H1 (cell line): Measurements from ENCODE around the gene COIL. TPM values are rescaled to one million over a fixed set of nuclear protein-coding genes. Genes with fewer than 3 reads are reported as not detected.

Experiments used
- CTCF ChIA-PET: fragments of 300-600 bp; sonication (Branson Sonifier 250); formaldehyde crosslinking; loops from one replicate; lab custom pipeline; 2021; ENCODE audit not compliant: partially characterized antibody; lab: Charles Lee
- POLR2A ChIA-PET: fragments of 300-600 bp; sonication (Branson Sonifier 250); formaldehyde crosslinking; loops from one replicate; lab custom pipeline; 2021; ENCODE audit warnings: inconsistent platforms; ENCODE audit not compliant: partially characterized antibody; lab: Charles Lee
- DNase-seq, 2 experiments: peaks; one replicate each; pipeline versions ENCODE4 v3.0.0 to v3.0.0-alpha.2; 2010 to 2022; ENCODE audit warnings: low spot score in 2 of 2, low read depth in 1 of 2, mixed read lengths in 1 of 2
- FAIRE-seq: peaks from 2 replicates; lab custom pipeline; 2011; peaks lifted over from hg19 to GRCh38; lab: Jason Lieb, UNC
- H2AFZ ChIP-seq: 2 replicates; pipeline ENCODE4 v1.8.1; 2012; ENCODE audit warnings: low read length, inconsistent platforms
- H2AK5ac ChIP-seq: 2 replicates; pipeline ENCODE4 v1.6.1; 2013; ENCODE audit warnings: low read depth, low read length
- H2BK120ac ChIP-seq: replicated peaks from 2 replicates; pipeline ENCODE3; 2013; ENCODE audit warnings: low read depth, low read length, inconsistent platforms
- H2BK12ac ChIP-seq: 2 replicates; pipeline ENCODE4 v1.6.1; 2013; ENCODE audit warnings: low read depth, low read length
- H2BK15ac ChIP-seq: 2 replicates; pipeline ENCODE4 v1.6.1; 2013; ENCODE audit warnings: low read length
- H2BK20ac ChIP-seq: 2 replicates; pipeline ENCODE4 v1.6.1; 2013; ENCODE audit warnings: low read length
- H2BK5ac ChIP-seq: 2 replicates; pipeline ENCODE4 v1.6.1; 2013; ENCODE audit warnings: low read depth, low read length
- H3K14ac ChIP-seq: 2 replicates; pipeline ENCODE4 v1.6.1; 2013; ENCODE audit warnings: inconsistent platforms; ENCODE audit not compliant: insufficient read length
- H3K18ac ChIP-seq: 2 replicates; pipeline ENCODE4 v1.6.1; 2013; ENCODE audit warnings: low read length; ENCODE audit errors: extremely low read depth
- H3K23ac ChIP-seq: 2 replicates; pipeline ENCODE4 v1.6.1; 2013; ENCODE audit warnings: inconsistent platforms; ENCODE audit not compliant: insufficient read length
- H3K23me2 ChIP-seq: 2 replicates; pipeline ENCODE4 v1.6.1; 2013; ENCODE audit warnings: low read depth, low read length
- H3K27ac ChIP-seq: 2 replicates; pipeline ENCODE4 v1.6.1; 2011; ENCODE audit warnings: low read depth, low read length, inconsistent platforms
- H3K27me3 ChIP-seq, 4 experiments: replicated peaks in 1 of 4; 1 replicate in 1 of 4; 2 replicates in 3 of 4; pipeline versions ENCODE4 v1.6.1 to v1.8.1; 2011 to 2013; ENCODE audit warnings: low read length in 3 of 4, mild to moderate bottlenecking in 3 of 4, inconsistent platforms in 2 of 4, mixed read lengths in 2 of 4, moderate library complexity in 1 of 4; ENCODE audit not compliant: control insufficient read depth in 3 of 4, insufficient read depth in 3 of 4; ENCODE audit errors: extremely low read depth in 1 of 4
- H3K36me3 ChIP-seq, 4 experiments: 2 replicates each; pipeline versions ENCODE4 v1.6.1 to v1.8.1; 2011 to 2013; ENCODE audit warnings: mild to moderate bottlenecking in 4 of 4, low read length in 3 of 4, moderate library complexity in 2 of 4, control low read depth in 1 of 4, inconsistent platforms in 1 of 4; ENCODE audit not compliant: insufficient read depth in 4 of 4, control insufficient read depth in 2 of 4
- H3K4ac ChIP-seq: replicated peaks from 2 replicates; pipeline ENCODE3; 2013; ENCODE audit warnings: low read length, low read depth, mixed read lengths, inconsistent platforms; ENCODE audit not compliant: insufficient read length
- H3K4me1 ChIP-seq, 4 experiments: replicated peaks in 1 of 4; 1 replicate in 1 of 4; 2 replicates in 3 of 4; pipeline versions ENCODE4 v1.6.1 to v1.8.1; 2011 to 2013; ENCODE audit warnings: low read length in 3 of 4, inconsistent platforms in 2 of 4, mixed read lengths in 1 of 4; ENCODE audit not compliant: insufficient read depth in 4 of 4, control insufficient read depth in 3 of 4
- H3K4me2 ChIP-seq, 2 experiments: 2 replicates each; pipeline versions ENCODE4 v1.6.1 to v1.8.1; 2011 to 2013; ENCODE audit warnings: low read depth in 2 of 2, low read length in 2 of 2, control low read depth in 1 of 2, inconsistent platforms in 1 of 2, mild to moderate bottlenecking in 1 of 2; ENCODE audit not compliant: insufficient read depth in 1 of 2
- H3K4me3 ChIP-seq, 4 experiments: fragments of 200-600, 300-600 bp in 1 of 4; sonication (generic), shearing (Covaris generic), sonication (Bioruptor Twin) in 1 of 4; 2 replicates each; pipeline versions ENCODE4 v1.5.1 to v1.8.1; 2011 to 2016; ENCODE audit warnings: low read length in 4 of 4, low read depth in 3 of 4, control low read depth in 2 of 4, inconsistent platforms in 2 of 4, mild to moderate bottlenecking in 2 of 4, mixed read lengths in 1 of 4, moderate library complexity in 1 of 4; ENCODE audit not compliant: insufficient read depth in 2 of 4; ENCODE audit errors: extremely low read depth in 1 of 4
- H3K56ac ChIP-seq: replicated peaks from 2 replicates; pipeline ENCODE3; 2013; ENCODE audit warnings: low read depth, mild to moderate bottlenecking, mixed read lengths, low read length, inconsistent platforms; ENCODE audit not compliant: insufficient read length
- H3K79me1 ChIP-seq: 2 replicates; pipeline ENCODE4 v1.6.1; 2013; ENCODE audit warnings: low read depth, low read length, control low read depth
- H3K79me2 ChIP-seq, 2 experiments: 2 replicates each; pipeline versions ENCODE4 v1.6.1 to v1.8.1; 2012 to 2013; ENCODE audit warnings: low read length in 2 of 2, mild to moderate bottlenecking in 2 of 2, inconsistent platforms in 1 of 2; ENCODE audit not compliant: insufficient read depth in 2 of 2, control insufficient read depth in 1 of 2
- H3K9ac ChIP-seq, 4 experiments: replicated peaks in 1 of 4; 1 replicate in 1 of 4; 2 replicates in 3 of 4; pipeline versions ENCODE4 v1.6.1 to v1.8.1; 2011 to 2013; ENCODE audit warnings: low read depth in 3 of 4, low read length in 3 of 4, control low read depth in 2 of 4, mild to moderate bottlenecking in 2 of 4, moderate library complexity in 2 of 4, inconsistent platforms in 1 of 4; ENCODE audit errors: extremely low read depth in 1 of 4
- H3K9me3 ChIP-seq, 2 experiments: 2 replicates each; pipeline versions ENCODE4 v1.6.1 to v1.8.1; 2012 to 2013; ENCODE audit warnings: mild to moderate bottlenecking in 2 of 2, moderate library complexity in 2 of 2, control low read depth in 1 of 2, inconsistent platforms in 1 of 2, low read depth in 1 of 2, low read length in 1 of 2, mixed read lengths in 1 of 2; ENCODE audit not compliant: insufficient read depth in 2 of 2
- H4K20me1 ChIP-seq, 2 experiments: replicated peaks in 1 of 2; 2 replicates each; pipeline versions ENCODE3 to v1.8.1; 2011 to 2013; ENCODE audit warnings: inconsistent platforms in 2 of 2, low read length in 2 of 2, mild to moderate bottlenecking in 1 of 2; ENCODE audit not compliant: insufficient read depth in 2 of 2, control insufficient read depth in 1 of 2
- H4K5ac ChIP-seq: 2 replicates; pipeline ENCODE4 v1.6.1; 2013; ENCODE audit warnings: low read length, low read depth, mixed read lengths, inconsistent platforms; ENCODE audit not compliant: insufficient read length
- H4K8ac ChIP-seq: 2 replicates; pipeline ENCODE4 v1.8.0; 2013; ENCODE audit warnings: mild to moderate bottlenecking, moderate library complexity, low read length, inconsistent platforms; ENCODE audit not compliant: insufficient read depth; ENCODE audit errors: extremely low read depth
- H4K91ac ChIP-seq: replicated peaks from 2 replicates; pipeline ENCODE3; 2013; ENCODE audit warnings: low read length, mixed read lengths, inconsistent platforms; ENCODE audit not compliant: insufficient read length
- ASH2L ChIP-seq: fragments of 200-600, 300-600 bp; sonication (generic); IDR thresholded peaks from one replicate; pipeline ENCODE4 v1.7.1; 2017; ENCODE audit warnings: low read length
- BCL11A ChIP-seq, 2 experiments: IDR thresholded peaks; one replicate each; pipeline ENCODE4 v1.6.1; 2011; ENCODE audit warnings: low read depth in 2 of 2, low read length in 2 of 2, mild to moderate bottlenecking in 2 of 2
- CHD1 ChIP-seq: IDR thresholded peaks from 2 replicates; pipeline ENCODE4 v1.6.1; 2012; ENCODE audit warnings: low read depth, low read length, improper control_type of control experiment
- EP300 ChIP-seq, 2 experiments: IDR thresholded peaks; 1 replicate in 1 of 2; 2 replicates in 1 of 2; pipeline ENCODE4 v1.6.1; 2011 to 2012; ENCODE audit warnings: low read depth in 2 of 2, low read length in 2 of 2, mild to moderate bottlenecking in 2 of 2, borderline replicate concordance in 1 of 2, inconsistent platforms in 1 of 2, moderate library complexity in 1 of 2
- KDM1A ChIP-seq: fragments of 200-600, 300-600 bp; sonication (generic); IDR thresholded peaks from 2 replicates; pipeline ENCODE4 v1.7.1; 2016; ENCODE audit warnings: mild to moderate bottlenecking, low read length, borderline replicate concordance
- MAFK ChIP-seq: IDR thresholded peaks from 2 replicates; pipeline ENCODE4 v1.6.1; 2012; ENCODE audit warnings: low read depth, mild to moderate bottlenecking, improper control_type of control experiment, low read length
- RBBP5 ChIP-seq: IDR thresholded peaks from 2 replicates; pipeline ENCODE4 v1.7.1; 2012; ENCODE audit warnings: low read depth, mild to moderate bottlenecking, inconsistent platforms, low read length, moderate library complexity, borderline replicate concordance
- RXRA ChIP-seq: IDR thresholded peaks from 2 replicates; pipeline ENCODE4 v1.6.1; 2011; ENCODE audit warnings: low read depth, mild to moderate bottlenecking, low read length, moderate library complexity; ENCODE audit not compliant: insufficient read depth
- TAF1 ChIP-seq: IDR thresholded peaks from 2 replicates; pipeline ENCODE4 v1.6.1; 2011; ENCODE audit warnings: mild to moderate bottlenecking, low read depth, low read length
- TAF7 ChIP-seq: optimal IDR thresholded peaks from 2 replicates; pipeline ENCODE3; 2011; ENCODE audit warnings: low read depth, mild to moderate bottlenecking, inconsistent platforms, low read length, moderate library complexity, borderline replicate concordance
- USF2 ChIP-seq: IDR thresholded peaks from 2 replicates; pipeline ENCODE4 v1.6.1; 2011; ENCODE audit warnings: low read length, improper control_type of control experiment
- ZNF274 ChIP-seq: IDR thresholded peaks from 2 replicates; pipeline ENCODE4 v1.7.0; 2012; ENCODE audit warnings: low read length, borderline replicate concordance; ENCODE audit errors: extremely low read depth
- WGBS, 2 experiments: shearing (Covaris generic) in 1 of 2; methylation state at CpG; one replicate each; pipeline versions ENCODE4 v1.1.6 to v1.1.7; 2013 to 2015; ENCODE audit warnings: low lambda C conversion rate in 2 of 2, mixed read lengths in 2 of 2, inconsistent platforms in 1 of 2, low coverage in 1 of 2, missing lambda C conversion rate in 1 of 2; ENCODE audit not compliant: insufficient replicate concordance in 2 of 2, insufficient coverage in 1 of 2, insufficient read length in 1 of 2; ENCODE audit errors: extremely low coverage in 1 of 2, missing lambda C conversion rate in 1 of 2; 5-methylcytosine and 5-hydroxymethylcytosine counted together
- polyA plus RNA-seq, 7 experiments: library from polyadenylated mRNA; depleted of rRNA in 3 of 7; stranded (reverse) in 5 of 7; unstranded in 2 of 7; fragments of >200 nt in 5 of 7; fragments of 200-250 nt in 2 of 7; gene quantifications; 1 replicate in 5 of 7; 2 replicates in 1 of 7; 4 replicates in 1 of 7; pipeline versions ENCODE4 v1.2.1 to v1.2.3, GENCODE V29; 2011 to 2013; ENCODE audit warnings: missing spikeins in 2 of 7, mixed read lengths in 2 of 7
- total RNA-seq: library from RNA; stranded (reverse); fragmentation: NEBNext Ultra II Directional; extraction: Animal tissue kit (Norgen Biotek cat#: 25700); gene quantifications from 2 replicates; pipeline ENCODE4 v1.2.1, GENCODE V29; 2021

COIL gene
- total and polyA plus RNA-seq, 2 of the 8 experiments (the other 6 are each of a cell fraction or from before 2014, with no cell fraction given): 5.2 to 23.6 TPM

- Histone ChIP-seq H2BK15ac (no peak overlapping the region), H2AK5ac (no peak overlapping the region), H2BK12ac (0 out of 2 replicates have a peak overlapping the region, but pooled peaks have one; percentile 5), H3K9ac (no peak overlapping the region), H3K79me2 (no peaks in the 10 kb centered on the region), H2BK20ac (0 out of 2 replicates have a peak overlapping the region, but pooled peaks have one; percentile 21), H2BK5ac (0 out of 2 replicates have a peak overlapping the region, but pooled peaks have one; percentile 3), H3K14ac (no peak overlapping the region), H3K4me1 (peaks cover 0 to 4% (median 1%) of the 10 kb centered on the region in 4 experiments; a peak in 3 of 7 replicates), H3K4me2 (no peak overlapping the region), H2AFZ (no peak overlapping the region), H4K91ac (no peak overlapping the region), H4K8ac (no peak overlapping the region), H3K56ac (no peak overlapping the region), H3K18ac (no peak overlapping the region), H4K20me1 (peaks cover 0 to 2% of the 10 kb centered on the region in 2 experiments), H3K23me2 (peaks cover 6% of the 10 kb centered on the region; the same call in 1 of the 2 replicates), H3K4ac (no peak overlapping the region), H2BK120ac (no peak overlapping the region), H3K79me1 (no peaks in the 10 kb centered on the region; the same call in 1 of the 2 replicates), H3K9me3 (peaks cover 12 to 13% of the 10 kb centered on the region in 2 experiments), H3K4me3 (no peak overlapping the region), H3K27me3 (no peaks in the 10 kb centered on the region; a peak in 1 of 7 replicates), H3K23ac (no peak overlapping the region), H3K36me3 (peaks cover 3 to 31% (median 14%) of the 10 kb centered on the region in 4 experiments; a peak in 5 of 8 replicates), H4K5ac (no peak overlapping the region), H3K27ac (no peak overlapping the region)
- ChIA-PET POLR2A (interaction anchor here (3.0 kb wide), 1 partner anchor 21 kb away, joined by 8 read pairs; the partner anchor contains the start of gene TRIM25), CTCF (interaction anchor here (1.2 to 5.9 kb wide), 7 partner anchors 9 to 72 kb away, joined by 3 to 55 read pairs (median 11); partner anchors contain the start of gene DGKE)
- DNase-seq (no peak), FAIRE-seq (no peak)
- 90% methylated on average over 1 of the region's 1 CpG; no CpG with 5 or more reads in 1 of the 2 experiments for WGBS, 2 experiments
- TF ChIP-seq TAF7 (no peak), KDM1A (no peak), RXRA (no peak), ASH2L (no peak), TAF1 (no peak), USF2 (no peak), BCL11A (IDR thresholded peaks at IDR 0.05; ENCODE audit: low read depth in 2 of 2, low read length in 2 of 2) (no peak), RBBP5 (no peak), EP300 (IDR thresholded peaks at IDR 0.05; ENCODE audit: borderline replicate concordance in 1 of 2, low read depth in 2 of 2, low read length in 2 of 2) (no peak), CHD1 (no peak), ZNF274 (no peak), MAFK (no peak)
These were observed 68.5 kb downstream of the COIL start for GRCh38 chr17:56892333-56892732.
